Measurements from ENCODE around the gene MAMLD1.

MAMLD1 gene

DNA sequence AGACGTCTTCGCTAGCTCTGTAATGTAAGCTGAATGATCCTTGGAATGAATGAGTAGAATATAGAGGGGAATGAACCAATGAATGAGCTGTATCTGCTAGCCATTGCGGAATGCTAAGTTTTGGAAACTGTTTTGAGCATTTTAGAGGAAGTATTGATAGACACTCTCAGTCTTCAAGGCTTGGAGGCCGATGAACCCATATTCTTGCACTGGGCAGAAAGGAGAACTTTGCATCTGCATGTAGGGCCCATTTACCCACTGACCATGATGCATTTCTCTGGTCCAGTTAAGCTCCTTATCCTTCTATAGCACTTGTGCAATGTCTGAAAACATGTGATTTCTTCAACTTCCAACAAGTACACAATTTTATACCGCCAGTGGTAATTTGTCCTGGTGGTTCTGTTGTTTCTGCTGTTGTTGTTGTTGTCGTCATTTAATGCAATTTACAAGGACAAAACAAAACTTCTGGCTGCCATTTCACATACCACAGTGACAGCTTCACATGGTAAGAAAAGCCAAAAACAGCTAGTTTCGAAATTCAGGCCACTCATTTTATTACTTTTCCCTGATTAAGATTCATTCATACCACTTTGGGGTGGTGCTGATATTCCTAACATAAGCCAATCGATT, 120.4 kb downstream of the MAMLD1 start:
- H3K9ac ChIP-seq (ENCODE audit: low read length) = no peak overlapping the region
- H2AK5ac ChIP-seq (ENCODE audit: low read length) = no peak overlapping the region
- H4K5ac ChIP-seq (ENCODE audit: low read length) = no peak overlapping the region
- H2BK120ac ChIP-seq (ENCODE audit: low read depth, low read length) = no peak overlapping the region
- H3K18ac ChIP-seq (ENCODE audit: low read length) = no peak overlapping the region
- no peak overlapping the region for H3K56ac ChIP-seq (ENCODE audit: low read length)
- H4K8ac ChIP-seq (ENCODE audit: low read depth, low read length) = no peak overlapping the region
- H3K36me3 ChIP-seq (ENCODE audit: control insufficient read depth, insufficient read depth, low read length) = no peaks in the 10 kb centered on the region
- H3K4me3 ChIP-seq (ENCODE audit: low read length) = no peak overlapping the region
- no peaks in the 10 kb centered on the region for H3K4me1 ChIP-seq (ENCODE audit: control insufficient read depth, low read depth, low read length)
- H2BK15ac ChIP-seq (replicated peaks; ENCODE audit: low read depth) = no peak overlapping the region
- H3K27ac ChIP-seq (ENCODE audit: low read depth, low read length) = no peak overlapping the region
- H3K27me3 ChIP-seq (ENCODE audit: insufficient read depth, low read length, poor library complexity) = no peaks in the 10 kb centered on the region
- H3K79me2 ChIP-seq (ENCODE audit: control insufficient read depth, insufficient read depth, low read length) = no peaks in the 10 kb centered on the region
- no CpG with 5 or more reads among the region's 8 CpGs for WGBS (ENCODE audit: extremely low coverage, insufficient coverage, low lambda C conversion rate)
- no peak for DNase-seq
- H3K23ac ChIP-seq (ENCODE audit: low read length) = no peak overlapping the region
- H3K4me2 ChIP-seq (ENCODE audit: low read length) = no peak overlapping the region
- H3K79me1 ChIP-seq (ENCODE audit: low read length) = no peaks in the 10 kb centered on the region
- H3K4ac ChIP-seq (ENCODE audit: low read depth, low read length) = no peak overlapping the region
- H2BK5ac ChIP-seq (ENCODE audit: low read length) = no peak overlapping the region

DNA sequence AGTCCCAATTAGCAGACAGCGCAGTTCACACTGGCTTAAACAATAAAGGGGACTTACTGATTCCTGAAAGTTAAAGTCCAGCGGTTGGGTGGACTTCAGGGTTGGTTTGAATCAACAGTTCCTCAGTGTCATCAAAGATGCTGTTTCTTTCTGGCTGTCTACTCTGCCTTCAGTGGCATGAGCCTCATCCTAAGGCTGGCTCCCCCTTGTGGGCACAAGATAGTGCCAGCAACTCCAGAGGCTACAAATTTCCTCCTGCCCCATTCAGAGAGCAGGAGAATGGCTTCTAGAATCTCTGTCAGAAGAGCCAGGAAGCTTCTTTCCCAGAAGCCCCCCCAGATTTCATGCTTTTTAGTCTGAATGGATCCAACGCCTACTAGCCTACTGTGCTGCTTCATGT, 122.9 kb downstream of the MAMLD1 start:
- no peak overlapping the region for H3K4me2 ChIP-seq (ENCODE audit: low read length)
- H3K4me3 ChIP-seq (ENCODE audit: low read length) = no peak overlapping the region
- no peaks in the 10 kb centered on the region for H3K4me1 ChIP-seq (ENCODE audit: control insufficient read depth, low read depth, low read length)
- no peak overlapping the region for H3K9ac ChIP-seq (ENCODE audit: low read length)
- no peak overlapping the region for H3K56ac ChIP-seq (ENCODE audit: low read length)
- H3K23ac ChIP-seq (ENCODE audit: low read length) = no peak overlapping the region
- H3K79me1 ChIP-seq (ENCODE audit: low read length) = no peaks in the 10 kb centered on the region
- peak; percentile 62 for DNase-seq
- H3K27ac ChIP-seq (ENCODE audit: low read depth, low read length) = no peak overlapping the region
- no peak overlapping the region for H2BK120ac ChIP-seq (ENCODE audit: low read depth, low read length)
- H2BK15ac ChIP-seq (replicated peaks; ENCODE audit: low read depth) = no peak overlapping the region
- H2BK5ac ChIP-seq (ENCODE audit: low read length) = no peak overlapping the region
- H3K4ac ChIP-seq (ENCODE audit: low read depth, low read length) = no peak overlapping the region
- H4K5ac ChIP-seq (ENCODE audit: low read length) = no peak overlapping the region
- no peak overlapping the region for H2AK5ac ChIP-seq (ENCODE audit: low read length)
- H3K79me2 ChIP-seq (ENCODE audit: control insufficient read depth, insufficient read depth, low read length) = no peaks in the 10 kb centered on the region
- no peaks in the 10 kb centered on the region for H3K36me3 ChIP-seq (ENCODE audit: control insufficient read depth, insufficient read depth, low read length)
- no peak overlapping the region for H3K18ac ChIP-seq (ENCODE audit: low read length)
- H3K27me3 ChIP-seq (ENCODE audit: insufficient read depth, low read length, poor library complexity) = no peaks in the 10 kb centered on the region
- no peak overlapping the region for H4K8ac ChIP-seq (ENCODE audit: low read depth, low read length)
- no CpG with 5 or more reads among the region's 3 CpGs for WGBS (ENCODE audit: extremely low coverage, insufficient coverage, low lambda C conversion rate)

DNA sequence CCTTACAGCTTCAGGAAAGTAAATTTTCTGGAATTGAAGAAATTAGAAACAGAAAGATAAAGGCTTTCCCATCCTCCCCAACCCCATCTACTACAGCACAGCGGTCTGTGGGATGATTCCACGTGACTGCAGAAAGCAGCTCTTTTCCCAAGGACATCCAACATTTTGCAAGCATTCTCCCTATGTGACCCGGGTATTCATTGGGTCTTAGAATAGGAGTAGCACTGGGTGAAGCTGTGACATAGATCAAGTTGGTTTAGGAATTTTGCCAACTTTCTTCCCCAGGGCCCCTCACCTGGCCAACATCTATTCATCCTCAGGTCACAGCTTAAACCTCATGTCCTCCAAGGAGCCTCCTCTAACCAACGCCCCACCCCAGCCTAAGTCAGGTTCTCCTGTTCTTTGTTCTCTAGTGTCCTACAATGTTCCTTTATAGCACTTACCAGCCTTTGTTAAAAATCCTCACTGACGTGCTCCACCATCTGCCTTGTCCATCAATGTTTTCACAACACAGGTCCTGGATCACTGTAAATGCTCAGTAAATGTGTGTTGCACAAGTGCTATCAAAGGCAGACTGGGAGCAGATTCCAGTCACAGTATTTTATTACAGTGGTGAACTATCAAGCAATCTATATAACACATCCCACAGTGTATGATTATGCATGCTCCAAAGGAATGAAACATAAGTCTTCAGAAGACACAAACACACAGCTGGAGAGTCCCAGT, 124.4 kb downstream of the MAMLD1 start:
- Histone ChIP-seq H4K8ac (ENCODE audit: low read depth, low read length) (no peak overlapping the region), H3K4me1 (ENCODE audit: control insufficient read depth, low read depth, low read length) (no peaks in the 10 kb centered on the region), H2AK5ac (ENCODE audit: low read length) (no peak overlapping the region), H2BK15ac (replicated peaks; ENCODE audit: low read depth) (no peak overlapping the region), H3K23ac (ENCODE audit: low read length) (no peak overlapping the region), H3K56ac (ENCODE audit: low read length) (no peak overlapping the region), H3K4ac (ENCODE audit: low read depth, low read length) (no peak overlapping the region), H3K4me3 (ENCODE audit: low read length) (no peak overlapping the region), H2BK5ac (ENCODE audit: low read length) (no peak overlapping the region), H3K79me2 (ENCODE audit: control insufficient read depth, insufficient read depth, low read length) (no peaks in the 10 kb centered on the region), H3K36me3 (ENCODE audit: control insufficient read depth, insufficient read depth, low read length) (no peaks in the 10 kb centered on the region), H3K18ac (ENCODE audit: low read length) (no peak overlapping the region), H3K79me1 (ENCODE audit: low read length) (no peaks in the 10 kb centered on the region), H3K27ac (ENCODE audit: low read depth, low read length) (no peak overlapping the region), H2BK120ac (ENCODE audit: low read depth, low read length) (no peak overlapping the region), H4K5ac (ENCODE audit: low read length) (no peak overlapping the region), H3K4me2 (ENCODE audit: low read length) (no peak overlapping the region), H3K9ac (ENCODE audit: low read length) (no peak overlapping the region), H3K27me3 (ENCODE audit: insufficient read depth, low read length, poor library complexity) (no peaks in the 10 kb centered on the region)
- no CpG with 5 or more reads among the region's 5 CpGs for WGBS (ENCODE audit: extremely low coverage, insufficient coverage, low lambda C conversion rate)
- no peak for DNase-seq

DNA sequence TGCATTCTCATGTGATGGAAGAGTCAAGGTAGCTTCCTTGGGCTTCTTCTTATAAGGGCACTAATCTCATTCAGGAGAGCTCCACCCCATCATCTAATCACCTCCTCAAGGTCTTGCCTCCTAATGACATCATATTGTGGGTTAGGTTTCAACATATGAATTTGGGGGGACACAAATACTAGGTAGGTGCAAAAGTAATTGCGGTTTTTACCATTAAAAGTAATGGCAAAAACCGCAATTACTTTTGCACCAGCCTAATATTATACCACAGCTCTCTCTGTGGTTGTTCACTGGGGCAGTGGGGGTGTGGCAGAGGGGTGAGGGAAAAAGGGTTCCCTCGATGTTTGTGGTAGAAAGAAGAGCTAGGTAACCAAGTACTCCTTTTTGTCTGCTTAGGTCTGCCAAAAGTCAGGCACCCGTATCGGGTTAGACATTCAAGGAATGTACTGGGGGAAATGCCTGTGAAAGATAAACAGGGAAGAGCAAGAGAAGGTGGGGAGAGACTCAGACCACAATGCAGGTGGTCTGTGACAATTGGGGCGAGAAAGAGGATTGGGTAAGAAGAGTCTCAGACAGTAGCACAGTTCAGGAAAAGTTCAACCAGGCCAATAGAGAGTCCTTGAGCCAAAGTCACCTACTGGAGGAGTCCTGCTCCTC, 126.4 kb downstream of the MAMLD1 start:
- Histone ChIP-seq H2BK15ac (replicated peaks; ENCODE audit: low read depth) (no peak overlapping the region), H3K36me3 (ENCODE audit: control insufficient read depth, insufficient read depth, low read length) (no peaks in the 10 kb centered on the region), H3K4me2 (ENCODE audit: low read length) (no peak overlapping the region), H2BK5ac (ENCODE audit: low read length) (no peak overlapping the region), H3K56ac (ENCODE audit: low read length) (no peak overlapping the region), H2AK5ac (ENCODE audit: low read length) (no peak overlapping the region), H3K9ac (ENCODE audit: low read length) (no peak overlapping the region), H3K4me3 (ENCODE audit: low read length) (no peak overlapping the region), H3K79me2 (ENCODE audit: control insufficient read depth, insufficient read depth, low read length) (no peaks in the 10 kb centered on the region), H3K23ac (ENCODE audit: low read length) (no peak overlapping the region), H4K8ac (ENCODE audit: low read depth, low read length) (no peak overlapping the region), H3K4ac (ENCODE audit: low read depth, low read length) (no peak overlapping the region), H3K18ac (ENCODE audit: low read length) (no peak overlapping the region), H3K79me1 (ENCODE audit: low read length) (no peaks in the 10 kb centered on the region), H3K4me1 (ENCODE audit: control insufficient read depth, low read depth, low read length) (no peaks in the 10 kb centered on the region), H4K5ac (ENCODE audit: low read length) (no peak overlapping the region), H3K27ac (ENCODE audit: low read depth, low read length) (no peak overlapping the region), H3K27me3 (ENCODE audit: insufficient read depth, low read length, poor library complexity) (no peaks in the 10 kb centered on the region), H2BK120ac (ENCODE audit: low read depth, low read length) (no peak overlapping the region)
- no CpG with 5 or more reads among the region's 6 CpGs for WGBS (ENCODE audit: extremely low coverage, insufficient coverage, low lambda C conversion rate)
- DNase-seq = peak; percentile 37

DNA sequence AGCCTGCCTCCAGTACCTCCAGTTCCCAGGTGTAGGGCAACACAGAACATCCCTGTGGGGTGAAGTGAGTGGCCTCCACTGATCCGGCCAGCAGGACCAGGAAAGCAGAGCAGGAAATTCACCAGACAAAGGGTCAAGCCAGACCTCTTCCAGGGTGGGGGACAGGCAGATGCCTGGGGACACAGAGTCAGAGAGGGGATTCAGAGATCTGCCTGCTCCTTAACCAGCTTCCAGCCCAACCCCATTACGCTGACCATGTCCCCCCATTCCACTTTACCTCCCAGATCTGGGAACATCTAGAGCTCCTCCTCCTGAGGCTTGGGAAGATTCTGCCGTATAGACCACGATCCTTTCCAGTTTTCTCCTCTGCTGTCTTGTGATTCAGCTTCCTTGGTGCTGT, 132.4 kb downstream of the MAMLD1 start:
- Histone ChIP-seq H3K79me2 (ENCODE audit: control insufficient read depth, insufficient read depth, low read length) (no peaks in the 10 kb centered on the region), H4K8ac (ENCODE audit: low read depth, low read length) (no peak overlapping the region), H3K79me1 (ENCODE audit: low read length) (no peaks in the 10 kb centered on the region), H2BK120ac (ENCODE audit: low read depth, low read length) (no peak overlapping the region), H2AK5ac (ENCODE audit: low read length) (no peak overlapping the region), H3K18ac (ENCODE audit: low read length) (no peak overlapping the region), H3K23ac (ENCODE audit: low read length) (no peak overlapping the region), H3K4ac (ENCODE audit: low read depth, low read length) (no peak overlapping the region), H4K5ac (ENCODE audit: low read length) (no peak overlapping the region), H3K36me3 (ENCODE audit: control insufficient read depth, insufficient read depth, low read length) (no peaks in the 10 kb centered on the region), H3K4me2 (ENCODE audit: low read length) (no peak overlapping the region), H3K56ac (ENCODE audit: low read length) (no peak overlapping the region), H3K9ac (ENCODE audit: low read length) (no peak overlapping the region), H2BK15ac (replicated peaks; ENCODE audit: low read depth) (no peak overlapping the region), H3K4me1 (ENCODE audit: control insufficient read depth, low read depth, low read length) (no peaks in the 10 kb centered on the region), H3K4me3 (ENCODE audit: low read length) (no peak overlapping the region), H2BK5ac (ENCODE audit: low read length) (no peak overlapping the region), H3K27me3 (ENCODE audit: insufficient read depth, low read length, poor library complexity) (no peaks in the 10 kb centered on the region), H3K27ac (ENCODE audit: low read depth, low read length) (no peak overlapping the region)
- DNase-seq = no peak
- WGBS (ENCODE audit: extremely low coverage, insufficient coverage, low lambda C conversion rate) = no CpG with 5 or more reads among the region's 4 CpGs

Measured in mesendoderm (in vitro differentiated cells).